GM12874 (cell line): ENCODE measurements around the gene ABHD8.

Source experiments
- CTCF ChIP-seq: IDR thresholded peaks from 2 replicates; pipeline ENCODE4 v1.5.1; 2011; ENCODE audit warnings: low read depth, mild to moderate bottlenecking, control low read depth, low read length, moderate library complexity; ENCODE audit not compliant: insufficient read depth

The ABHD8 gene

DNA sequence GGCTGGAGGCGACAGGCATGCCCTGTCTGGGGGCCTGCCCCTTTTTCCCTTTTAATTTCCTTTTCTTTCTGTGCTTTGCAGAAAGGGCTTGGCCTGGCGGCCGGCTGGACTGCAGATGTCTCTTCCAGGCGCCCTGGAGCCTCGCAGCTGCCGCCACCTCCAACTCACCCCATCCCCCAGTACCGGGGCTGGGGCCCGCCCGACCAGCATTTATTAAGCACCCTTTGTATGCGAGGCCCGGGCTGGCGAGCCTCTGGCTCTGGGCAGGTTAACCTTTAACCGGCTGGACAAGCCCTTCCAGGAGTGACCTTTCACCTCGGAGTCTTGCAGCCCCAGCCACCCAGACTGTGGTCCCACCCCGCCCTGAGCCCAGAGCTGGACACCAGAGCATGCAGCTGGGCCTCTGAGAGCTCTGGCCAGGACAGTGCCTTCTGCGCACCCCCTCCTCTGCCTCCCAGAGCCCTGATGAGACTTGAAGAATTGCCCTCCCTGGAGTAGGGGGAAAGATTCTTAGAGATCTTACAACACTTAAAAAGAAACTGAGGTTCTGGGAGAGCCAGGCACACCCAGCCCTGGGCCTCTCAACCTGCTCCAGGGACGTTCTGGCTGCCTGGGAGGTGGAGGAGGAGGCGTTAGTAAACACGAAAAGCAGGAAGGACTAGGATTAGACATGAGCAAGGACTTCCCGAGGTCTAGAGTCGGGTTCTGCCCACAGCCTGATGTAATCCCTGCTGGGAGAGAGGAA is 56.4 kb downstream of the ABHD8 start:
- TF ChIP-seq CTCF: no peak

DNA sequence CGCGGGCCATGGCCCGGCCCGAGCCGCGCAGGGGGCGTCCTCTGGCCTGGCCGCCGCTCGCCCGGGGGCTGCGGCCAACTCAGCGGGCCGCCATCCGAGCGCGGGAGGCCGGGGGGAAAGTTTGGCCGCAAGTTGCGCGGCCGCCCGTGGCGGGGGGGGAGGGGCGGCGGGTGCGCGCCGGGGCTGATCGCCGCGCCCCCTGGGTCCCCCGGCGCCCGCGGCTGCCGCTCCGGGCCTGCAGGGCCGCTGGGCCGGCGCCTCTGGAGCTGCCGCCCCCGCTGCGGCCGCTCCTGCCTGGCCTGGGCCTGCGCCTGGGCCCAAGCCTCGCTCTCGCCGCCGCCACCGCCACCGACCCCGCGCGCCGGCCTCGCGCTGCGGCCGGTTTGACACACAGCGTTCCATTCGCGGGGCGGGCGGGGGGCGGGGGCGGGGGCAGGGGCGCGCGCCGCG is 57.7 kb downstream of the ABHD8 start, which contains the start of gene NR2F6:
TSS of gene NR2F6 (minus strand) at position 385 of the 450 bp plus-strand sequence. CDS start 699 bp downstream, outside the sequence.
- no peak for TF ChIP-seq CTCF

- TF ChIP-seq CTCF: no peak
Observed at GRCh38 chr19:17244618-17245534, 58.3 kb downstream of the ABHD8 start.

GRCh38 chr19:17243830-17244617 is 59.2 kb downstream of the ABHD8 start:
- TF ChIP-seq CTCF: no peak

DNA sequence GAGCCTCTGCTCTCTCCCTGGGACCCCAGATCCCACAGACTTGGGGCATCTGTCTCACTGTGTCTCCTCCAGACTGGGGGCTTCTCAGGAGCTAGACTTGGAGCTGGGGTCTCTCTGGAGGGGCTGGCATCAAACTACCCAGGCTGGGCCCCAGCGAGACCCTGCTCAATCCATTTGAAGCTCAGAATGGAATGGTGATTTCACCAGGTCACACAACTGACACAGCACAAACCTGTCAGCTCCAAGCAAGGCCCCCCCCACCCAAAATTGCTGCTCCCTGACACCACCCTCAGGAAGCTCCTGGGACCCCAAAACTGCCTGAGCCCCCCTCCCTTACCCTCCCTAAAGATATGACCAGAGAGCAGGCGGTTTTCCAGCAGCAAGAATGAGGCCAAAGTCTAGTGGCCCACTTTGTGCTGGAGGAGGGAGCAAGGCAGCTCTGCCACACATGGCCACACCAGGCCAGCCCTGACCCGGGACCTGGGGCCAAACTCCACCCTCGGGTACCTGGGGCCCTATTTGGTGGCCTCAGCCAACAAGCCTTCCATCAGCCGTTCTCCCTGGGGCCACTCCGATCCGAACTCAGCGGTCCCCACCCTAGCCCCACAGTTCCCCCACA is 59.9 kb downstream of the ABHD8 start:
- TF ChIP-seq CTCF: no peak

DNA sequence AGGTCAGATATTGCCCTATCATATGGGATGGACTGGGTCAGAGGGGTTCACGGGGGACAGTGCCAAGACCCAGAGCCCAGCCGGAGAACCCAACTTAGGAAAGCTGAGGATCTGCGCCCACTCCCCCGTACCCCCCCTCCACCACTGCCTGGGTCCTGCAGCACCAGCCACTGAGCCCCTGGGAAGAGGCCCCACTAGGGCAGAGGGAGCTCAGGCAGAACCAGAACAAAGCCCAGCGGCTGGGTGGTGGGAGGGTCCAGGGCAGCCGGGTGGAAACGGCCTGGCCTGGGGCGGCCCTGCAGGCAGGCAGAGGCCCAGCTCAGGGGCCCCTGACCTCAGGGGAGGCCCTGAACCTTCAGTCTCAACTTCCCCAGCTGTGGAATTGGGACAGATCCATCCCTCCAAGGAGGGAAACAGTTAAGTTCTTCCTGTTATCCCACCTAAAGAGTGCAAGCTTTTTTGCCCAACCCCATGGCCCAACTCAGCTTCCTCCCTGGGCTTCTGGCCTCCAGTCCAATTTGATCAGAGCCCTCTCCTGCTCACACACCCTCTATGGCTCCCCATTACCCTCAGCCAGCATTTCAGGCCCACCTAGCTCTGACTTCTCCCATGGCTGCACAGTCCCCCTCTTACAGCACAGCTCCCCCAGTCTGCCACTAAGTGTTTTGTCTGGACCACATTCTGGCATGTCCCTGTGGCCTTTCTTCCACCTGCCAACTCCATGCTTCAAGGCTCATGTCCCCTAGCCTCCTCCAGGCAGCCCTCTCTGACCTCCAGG is 60.6 kb downstream of the ABHD8 start:
- TF ChIP-seq CTCF: no peak
